ENCODE measurements around the gene AGAP2.

The AGAP2 gene

DNA sequence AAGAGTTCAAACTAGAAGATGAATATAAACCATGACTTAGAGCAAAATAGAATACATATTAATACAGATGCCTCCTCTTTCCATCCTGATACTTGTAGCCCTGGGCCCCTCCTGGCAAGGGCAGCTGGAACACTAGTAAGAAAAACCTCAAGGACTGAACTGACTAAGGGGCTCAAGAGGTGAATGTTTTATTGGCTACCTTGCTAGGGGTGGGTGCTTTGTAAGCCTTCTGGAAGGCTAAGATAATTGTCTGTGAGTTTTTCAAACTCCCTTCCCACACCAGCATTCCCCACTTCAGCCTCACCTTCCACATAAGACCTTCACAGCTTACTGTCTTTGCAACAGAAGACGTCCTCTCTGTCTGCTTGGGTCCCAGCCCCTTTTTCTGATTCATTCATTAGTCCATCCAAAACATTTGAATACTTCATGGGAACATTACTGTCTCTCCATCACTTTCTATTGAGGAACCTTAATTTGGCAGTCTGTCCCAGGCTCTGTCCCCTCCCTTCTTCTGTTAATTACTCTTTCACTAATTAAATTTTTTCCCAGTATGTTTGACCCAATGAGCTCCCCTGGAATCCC lies 15.3 kb upstream of the AGAP2 start:
- no peak for DNase-seq (ENCODE audit: low spot score)

DNA sequence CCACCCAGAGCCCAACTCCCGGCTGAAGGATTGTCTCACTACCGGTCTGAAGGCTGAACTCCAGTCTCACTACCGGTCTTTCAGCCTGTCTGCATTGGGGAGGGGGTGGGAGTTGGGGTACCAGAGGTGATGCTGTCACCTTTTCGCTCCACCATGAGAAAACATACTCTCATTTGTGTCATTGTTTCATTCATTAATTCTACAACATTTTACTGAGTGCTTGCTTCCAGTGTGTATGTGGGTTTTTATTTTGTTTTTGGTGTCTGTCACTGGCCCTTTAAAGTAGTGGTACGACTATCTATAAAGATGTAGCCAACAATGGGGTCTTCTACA lies 14.1 kb upstream of the AGAP2 start:
- DNase-seq (ENCODE audit: low spot score): no peak

DNA sequence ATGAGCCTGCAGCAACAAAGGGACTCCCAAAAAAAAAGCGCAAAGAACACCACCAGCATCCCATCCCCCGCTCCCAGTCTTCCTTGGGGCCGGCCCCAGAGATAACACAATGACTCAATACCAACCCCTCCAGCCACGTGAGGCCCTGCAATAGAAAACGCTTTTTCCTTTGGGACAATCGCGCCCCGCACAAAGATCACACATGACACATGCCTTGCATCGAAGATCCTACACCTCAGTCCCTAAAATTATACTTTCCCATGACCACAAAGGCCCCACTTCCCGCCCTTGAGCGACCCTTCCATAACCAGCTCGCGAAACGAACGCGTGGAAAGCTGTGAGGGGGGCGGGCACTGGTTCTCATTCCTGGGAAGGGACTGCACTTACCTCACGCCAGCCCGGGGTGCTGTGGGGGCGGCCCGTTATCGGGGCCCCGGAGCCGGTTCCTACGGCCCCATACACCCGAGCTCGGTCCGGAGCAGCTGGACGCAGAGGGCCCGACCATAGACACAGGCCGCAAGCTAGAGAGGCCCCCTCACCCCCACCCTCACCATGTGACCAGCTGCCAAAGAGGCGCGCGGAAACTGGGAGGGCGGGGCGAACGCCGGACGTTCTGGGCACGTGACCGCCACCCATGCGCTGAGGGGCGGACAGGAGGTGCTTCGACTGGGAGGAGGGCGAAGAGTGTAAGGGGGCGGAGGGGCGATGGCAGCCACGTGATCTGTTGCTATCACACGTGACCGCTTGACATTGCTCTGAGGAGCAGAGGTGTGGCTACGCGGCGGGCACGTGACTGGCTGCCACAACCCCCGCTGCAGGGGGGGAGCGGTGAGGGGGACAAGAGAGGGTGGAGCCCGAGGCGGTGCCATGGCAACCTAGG lies 13.5 kb upstream of the AGAP2 start, which contains the start of gene CDK4:
Gene CDK4, minus strand, starts transcription at position 523 of the 880 bp plus-strand sequence. CDS start 593 bp downstream, outside the sequence.
- peak; percentile 99 for DNase-seq (ENCODE audit: low spot score)

DNA sequence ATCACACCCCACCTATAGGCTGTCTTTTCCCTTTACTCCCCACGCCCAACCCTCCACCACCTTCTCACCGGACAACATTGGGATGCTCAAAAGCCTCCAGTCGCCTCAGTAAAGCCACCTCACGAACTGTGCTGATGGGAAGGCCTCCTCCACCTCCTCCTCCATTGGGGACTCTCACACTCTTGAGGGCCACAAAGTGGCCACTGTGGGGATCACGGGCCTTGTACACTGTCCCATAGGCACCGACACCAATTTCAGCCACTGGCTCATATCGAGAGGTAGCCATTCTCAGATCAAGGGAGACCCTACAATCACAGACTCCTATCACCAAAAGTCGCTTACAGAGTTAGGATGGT lies 12.9 kb upstream of the AGAP2 start:
- DNase-seq (ENCODE audit: low spot score): no peak

DNA sequence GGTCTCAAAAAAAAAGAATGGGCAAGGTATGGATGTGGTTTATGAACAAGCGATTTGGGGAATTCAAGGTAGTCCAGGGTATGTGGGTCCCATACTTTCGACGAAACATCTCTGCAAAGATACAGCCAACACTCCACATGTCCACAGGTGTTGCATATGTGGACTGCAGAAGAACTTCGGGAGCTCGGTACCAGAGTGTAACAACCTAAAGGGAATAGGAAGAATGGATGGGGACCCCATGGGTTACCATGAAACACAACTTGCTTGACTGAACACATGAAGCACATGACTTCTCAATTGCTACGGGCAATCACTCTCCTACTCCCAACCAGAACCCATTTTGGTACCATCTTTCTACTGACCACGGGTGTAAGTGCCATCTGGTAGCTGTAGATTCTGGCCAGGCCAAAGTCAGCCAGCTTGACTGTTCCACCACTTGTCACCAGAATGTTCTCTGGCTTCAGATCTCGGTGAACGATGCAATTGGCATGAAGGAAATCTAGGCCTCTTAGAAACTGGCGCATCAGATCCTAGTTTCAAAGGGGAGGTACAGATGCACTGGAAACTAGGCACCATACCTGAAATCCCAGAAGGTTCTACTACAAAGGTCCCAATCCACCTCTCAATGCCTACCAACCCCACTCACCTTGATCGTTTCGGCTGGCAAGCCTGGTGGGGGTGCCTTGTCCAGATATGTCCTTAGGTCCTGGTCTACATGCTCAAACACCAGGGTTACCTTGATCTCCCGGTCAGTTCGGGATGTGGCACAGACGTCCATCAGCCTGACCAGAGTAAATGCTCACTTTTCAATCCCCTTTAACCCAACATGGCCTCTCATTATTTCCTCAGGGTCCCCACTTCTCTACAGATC lies 12.3 kb upstream of the AGAP2 start:
- no peak for DNase-seq (ENCODE audit: low spot score)

DNA sequence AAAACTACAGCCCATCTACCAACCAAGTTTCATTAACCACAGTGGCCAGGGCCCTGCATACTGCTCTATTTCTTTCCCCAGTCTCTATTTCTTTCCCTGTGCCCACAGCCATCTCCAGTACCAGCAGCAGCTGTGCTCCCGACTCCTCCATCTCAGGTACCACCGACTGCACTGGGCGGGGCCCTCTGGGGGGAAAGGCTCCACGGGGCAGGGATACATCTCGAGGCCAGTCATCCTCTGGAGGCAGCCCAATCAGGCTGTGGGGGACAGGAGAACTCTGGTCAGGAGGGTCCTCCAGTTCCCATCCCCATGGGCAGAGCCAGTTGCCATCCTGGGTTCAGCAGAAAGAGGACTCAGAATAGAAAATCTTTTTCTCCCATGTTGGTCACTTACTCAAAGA lies 10.5 kb upstream of the AGAP2 start:
- DNase-seq (ENCODE audit: low spot score): no peak

DNA sequence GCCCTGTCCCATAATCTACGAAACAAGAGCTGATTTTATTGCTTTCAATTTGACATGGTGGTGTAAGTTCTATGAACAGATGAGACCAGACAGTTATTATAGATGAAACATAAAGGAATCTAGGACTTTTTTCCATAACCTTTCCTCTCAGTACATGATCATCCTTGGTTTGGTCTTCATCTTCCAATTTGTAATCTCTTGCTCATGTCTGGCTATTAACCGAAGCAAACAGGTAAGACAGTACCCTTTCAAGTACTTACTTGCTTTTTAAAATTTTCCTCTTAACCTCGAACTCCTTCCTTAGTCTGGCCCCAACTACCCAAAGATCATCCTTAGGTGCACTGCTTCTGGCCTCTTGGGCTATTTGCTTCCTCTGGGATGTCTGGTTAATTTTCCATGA lies 7.5 kb upstream of the AGAP2 start:
- DNase-seq (ENCODE audit: low spot score): no peak

DNA sequence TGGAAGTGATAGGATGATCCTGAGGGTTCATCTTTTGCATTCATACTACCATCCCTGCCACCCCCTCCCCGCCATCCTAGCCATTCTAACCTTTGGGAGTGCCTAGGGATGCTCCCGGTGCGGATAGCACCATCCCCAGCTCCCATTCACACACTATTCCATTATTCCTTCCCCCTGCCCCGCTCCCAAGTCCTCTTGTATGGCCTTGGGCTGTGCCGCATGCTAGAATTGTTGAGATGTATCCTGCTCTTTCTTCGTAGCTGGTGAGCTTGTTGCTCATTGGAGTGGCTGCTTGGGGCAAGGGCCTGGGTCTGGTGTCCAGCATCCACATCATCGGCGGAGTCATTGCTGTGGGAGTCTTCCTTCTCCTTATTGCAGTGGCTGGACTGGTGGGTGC lies 6.9 kb upstream of the AGAP2 start:
- no peak for DNase-seq (ENCODE audit: low spot score)

DNA sequence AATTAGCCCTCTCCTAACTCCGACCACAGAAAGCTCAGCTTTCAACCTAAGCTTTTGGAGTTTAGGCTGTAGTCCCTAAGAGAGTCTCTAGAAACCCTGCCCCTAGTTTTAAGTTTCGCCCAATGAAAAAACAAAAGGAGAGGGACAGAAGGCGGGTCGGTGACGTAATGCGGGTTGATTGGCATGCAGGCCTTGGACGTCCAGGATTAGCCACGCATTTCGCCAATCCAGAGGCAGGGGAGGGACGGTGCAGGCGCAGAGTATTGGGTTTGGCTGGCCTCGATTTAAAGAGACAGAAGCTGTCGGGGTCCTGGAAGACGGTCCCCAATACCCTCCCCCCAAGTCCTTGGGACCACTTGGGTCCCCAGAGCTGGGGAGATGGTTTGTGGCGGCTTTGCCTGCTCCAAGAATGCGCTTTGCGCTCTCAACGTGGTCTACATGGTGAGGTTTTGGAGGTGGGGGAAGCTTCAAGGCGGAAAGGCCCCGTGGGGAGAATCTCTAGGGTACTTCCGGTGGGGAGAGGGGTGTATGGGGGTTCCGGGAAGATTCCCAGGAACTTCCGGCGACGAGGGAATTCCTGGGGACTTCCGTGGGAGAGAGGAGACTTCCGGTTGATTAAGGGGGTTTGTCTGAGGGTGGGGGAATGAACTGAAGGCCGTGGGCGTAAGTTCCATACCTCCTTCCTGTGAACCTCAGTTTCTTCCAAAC lies 6.4 kb upstream of the AGAP2 start, which contains the start of gene TSPAN31:
Gene TSPAN31, plus strand, starts transcription at position 263 of the 708 bp plus-strand sequence. Its CDS starts 116 bp downstream, at position 379.
- peak; percentile 93 for DNase-seq (ENCODE audit: low spot score)

DNA sequence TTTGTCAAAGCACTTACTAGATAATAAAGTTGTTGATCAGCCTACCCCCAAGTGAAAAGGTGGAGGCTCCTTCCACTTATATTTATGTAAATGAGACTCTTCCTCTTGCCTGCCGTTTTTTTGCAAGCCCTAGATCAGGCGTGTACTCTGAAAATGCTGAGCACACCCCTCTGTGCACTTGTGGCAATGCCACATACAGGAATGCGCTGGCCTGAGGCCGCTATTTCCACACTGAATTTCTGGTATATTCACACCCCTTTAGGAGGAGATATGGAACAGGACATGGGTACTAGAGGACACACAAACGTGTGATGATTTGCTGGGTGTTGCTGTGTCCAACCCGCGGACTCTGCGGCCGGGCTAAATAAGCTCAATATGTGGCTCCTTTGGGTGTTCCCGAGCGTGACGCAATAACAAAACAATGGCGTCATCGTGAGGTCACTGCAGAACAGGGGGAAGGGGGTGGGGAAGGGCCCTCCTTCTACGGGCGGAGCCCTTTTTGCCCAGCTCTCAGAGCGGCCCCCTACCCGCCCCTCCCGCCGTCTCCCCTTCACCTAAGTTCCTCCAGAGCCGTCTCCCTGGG lies 5.7 kb upstream of the AGAP2 start:
- no peak for DNase-seq (ENCODE audit: low spot score)

DNA sequence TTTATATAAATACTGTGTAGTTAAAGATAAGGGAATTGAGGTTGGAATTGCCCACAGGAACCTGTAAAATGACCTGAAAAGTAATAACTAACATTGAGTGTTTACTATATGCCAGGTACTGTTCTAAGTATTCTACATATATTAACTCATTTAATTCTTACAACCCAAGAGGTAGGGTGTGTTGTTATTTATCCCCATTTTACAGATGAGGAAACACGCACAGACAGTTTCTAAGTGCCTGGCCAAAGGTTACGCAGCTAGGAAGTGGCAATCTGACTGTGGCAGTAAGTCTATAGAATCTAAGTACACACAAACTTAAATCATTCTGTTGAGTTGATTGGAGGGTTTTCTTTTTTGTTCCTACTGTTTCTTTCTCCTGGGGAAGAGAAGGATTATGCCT lies 5.2 kb upstream of the AGAP2 start:
- DNase-seq (ENCODE audit: low spot score): no peak

DNA sequence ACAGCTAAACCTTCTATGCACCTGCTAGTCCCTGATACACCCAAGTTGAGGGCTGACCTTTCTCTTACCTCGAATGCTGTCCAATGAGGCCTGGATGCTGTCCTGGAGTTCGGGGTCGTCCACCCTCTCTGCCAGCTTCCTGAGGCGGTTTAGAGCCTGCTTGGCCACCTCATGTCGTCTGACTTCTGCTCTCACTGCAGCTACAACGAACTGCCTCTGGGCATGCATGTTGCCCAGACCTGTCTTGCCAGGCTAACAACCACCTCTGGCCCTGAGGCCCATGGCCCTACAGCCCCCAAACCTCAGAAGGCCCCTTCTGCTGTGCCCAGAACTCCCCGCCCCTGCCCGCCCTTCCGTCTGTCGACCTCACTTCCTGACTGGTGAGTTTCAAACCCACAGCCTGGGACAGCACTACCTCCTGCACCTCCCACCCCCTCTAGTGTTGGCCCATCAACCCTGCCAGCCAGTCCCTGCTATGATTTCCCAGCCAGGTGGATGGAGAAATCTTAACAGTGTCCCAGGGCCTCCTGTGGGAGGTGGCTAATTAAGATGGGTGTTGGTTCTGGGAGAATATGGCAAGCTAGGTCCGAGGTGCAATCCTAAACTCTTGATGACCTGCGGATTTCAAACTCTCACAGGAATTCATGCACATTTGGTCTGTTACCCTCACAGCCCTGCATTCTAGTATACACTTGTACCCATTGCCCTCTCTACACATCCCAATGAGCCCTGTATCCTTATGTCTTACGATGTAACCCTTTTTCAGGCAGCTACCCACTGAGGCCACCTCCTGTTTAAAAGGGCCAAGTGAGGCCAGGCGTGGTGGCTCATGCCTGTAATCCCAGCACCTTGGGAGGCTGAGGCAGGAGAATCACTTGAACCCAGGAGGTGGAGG lies 3.5 kb upstream of the AGAP2 start:
- no peak for DNase-seq (ENCODE audit: low spot score)

DNA sequence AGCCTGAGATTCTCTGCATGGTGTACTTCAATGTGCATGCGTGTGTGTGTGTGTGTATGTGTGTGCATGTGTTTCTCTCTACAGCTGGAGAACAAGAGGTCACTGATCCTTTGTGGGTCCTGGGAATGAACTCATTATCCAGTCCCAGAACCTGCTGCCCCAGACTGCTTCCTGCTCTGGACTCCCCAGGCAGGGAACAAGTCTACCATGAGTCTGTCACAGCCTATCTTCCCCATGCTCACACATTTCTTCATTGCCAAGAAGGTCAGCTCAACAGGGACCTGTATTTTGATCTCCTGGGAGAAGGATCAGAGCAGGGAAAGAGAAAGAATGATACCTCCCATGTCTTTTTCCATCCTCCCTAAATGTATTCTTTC lies 2.9 kb upstream of the AGAP2 start:
- no peak for DNase-seq (ENCODE audit: low spot score)

DNA sequence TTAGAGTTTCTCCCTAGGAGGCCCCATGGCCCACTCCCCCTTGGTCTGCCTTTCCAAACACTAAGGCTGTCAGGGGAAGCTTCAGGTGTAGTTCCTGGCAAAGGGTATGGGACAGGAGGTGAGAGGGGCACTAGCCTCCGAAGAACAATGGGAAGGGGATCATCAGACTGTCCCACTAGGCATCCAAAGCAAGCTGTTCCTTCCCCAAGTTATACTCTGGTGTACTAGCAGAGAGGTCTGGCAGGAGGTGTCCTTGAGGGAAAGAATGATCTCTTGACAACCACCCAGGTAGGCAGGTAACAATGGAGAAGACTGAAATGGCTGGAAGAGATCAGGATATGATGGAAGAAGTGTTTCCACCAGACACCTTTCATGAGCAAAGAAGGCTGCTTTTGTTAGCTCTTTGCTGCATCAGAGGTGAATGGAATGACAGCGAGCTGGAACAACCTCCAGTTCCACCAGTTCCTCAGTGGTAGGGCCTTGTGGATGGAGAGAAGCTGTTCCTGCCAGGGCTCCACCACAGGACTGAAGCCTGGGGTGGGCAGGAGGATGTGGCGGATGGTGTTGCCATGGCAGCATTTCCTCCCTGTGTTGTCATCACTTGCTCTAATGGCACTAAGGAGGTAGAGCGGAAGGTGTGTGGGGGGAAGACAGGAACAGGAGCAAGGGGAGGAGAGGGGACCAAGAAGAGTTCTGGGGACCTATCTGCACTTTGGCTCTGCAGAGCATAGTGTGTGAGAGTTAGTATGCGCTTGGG lies 2.3 kb upstream of the AGAP2 start:
- no peak for DNase-seq (ENCODE audit: low spot score)

DNA sequence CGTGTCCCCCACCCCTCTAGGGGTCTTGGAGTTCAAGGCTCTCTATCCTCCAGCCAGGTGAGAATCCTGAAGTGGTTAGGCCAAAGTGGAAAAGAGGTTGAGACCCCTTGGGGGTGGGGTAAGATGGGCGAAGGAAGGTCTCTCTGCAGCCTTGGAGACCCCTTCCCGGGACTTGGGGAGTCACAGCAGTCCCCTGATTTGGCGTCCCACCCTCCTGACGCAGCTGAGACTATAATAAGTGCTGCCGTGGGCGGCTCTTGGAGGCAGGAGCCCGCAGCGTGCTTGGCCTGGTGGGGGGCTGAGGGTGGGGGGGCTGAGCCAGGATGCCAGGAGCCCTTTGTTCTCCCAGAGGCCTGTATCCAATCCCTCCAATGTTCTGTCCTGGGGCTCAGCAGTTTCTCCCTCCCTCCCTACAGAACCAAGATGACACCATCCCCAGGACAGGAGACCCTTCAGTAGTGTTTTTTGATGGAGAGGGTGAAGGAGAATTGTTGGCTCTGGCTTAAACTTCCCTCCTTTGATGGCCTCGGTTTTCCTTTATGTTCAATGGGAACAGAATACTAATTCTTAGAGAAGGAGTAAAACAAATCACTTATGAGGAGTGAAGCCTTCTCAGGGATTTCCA lies 1.5 kb upstream of the AGAP2 start:
- DNase-seq (ENCODE audit: low spot score): no peak

DNA sequence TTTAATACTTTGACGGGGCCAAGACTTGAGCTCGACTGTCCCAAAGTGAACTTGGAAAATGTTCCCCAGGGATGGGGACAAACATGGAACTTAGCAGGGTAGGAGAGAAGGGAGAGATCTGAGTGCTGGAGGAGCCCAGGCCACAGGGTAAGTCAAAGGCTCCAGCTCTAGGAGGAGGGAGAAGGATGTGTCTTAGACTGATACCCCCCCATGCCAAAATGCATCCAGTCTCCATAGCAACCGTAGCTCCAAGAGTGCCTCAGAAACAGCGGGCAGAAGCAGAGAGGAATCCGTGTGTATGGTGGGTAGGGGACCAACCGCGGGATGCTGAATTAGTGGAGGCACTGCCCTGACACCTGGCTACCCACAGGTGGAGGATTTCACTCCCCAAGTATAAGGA lies 845 bp upstream of the AGAP2 start:
- DNase-seq (ENCODE audit: low spot score): no peak

DNA sequence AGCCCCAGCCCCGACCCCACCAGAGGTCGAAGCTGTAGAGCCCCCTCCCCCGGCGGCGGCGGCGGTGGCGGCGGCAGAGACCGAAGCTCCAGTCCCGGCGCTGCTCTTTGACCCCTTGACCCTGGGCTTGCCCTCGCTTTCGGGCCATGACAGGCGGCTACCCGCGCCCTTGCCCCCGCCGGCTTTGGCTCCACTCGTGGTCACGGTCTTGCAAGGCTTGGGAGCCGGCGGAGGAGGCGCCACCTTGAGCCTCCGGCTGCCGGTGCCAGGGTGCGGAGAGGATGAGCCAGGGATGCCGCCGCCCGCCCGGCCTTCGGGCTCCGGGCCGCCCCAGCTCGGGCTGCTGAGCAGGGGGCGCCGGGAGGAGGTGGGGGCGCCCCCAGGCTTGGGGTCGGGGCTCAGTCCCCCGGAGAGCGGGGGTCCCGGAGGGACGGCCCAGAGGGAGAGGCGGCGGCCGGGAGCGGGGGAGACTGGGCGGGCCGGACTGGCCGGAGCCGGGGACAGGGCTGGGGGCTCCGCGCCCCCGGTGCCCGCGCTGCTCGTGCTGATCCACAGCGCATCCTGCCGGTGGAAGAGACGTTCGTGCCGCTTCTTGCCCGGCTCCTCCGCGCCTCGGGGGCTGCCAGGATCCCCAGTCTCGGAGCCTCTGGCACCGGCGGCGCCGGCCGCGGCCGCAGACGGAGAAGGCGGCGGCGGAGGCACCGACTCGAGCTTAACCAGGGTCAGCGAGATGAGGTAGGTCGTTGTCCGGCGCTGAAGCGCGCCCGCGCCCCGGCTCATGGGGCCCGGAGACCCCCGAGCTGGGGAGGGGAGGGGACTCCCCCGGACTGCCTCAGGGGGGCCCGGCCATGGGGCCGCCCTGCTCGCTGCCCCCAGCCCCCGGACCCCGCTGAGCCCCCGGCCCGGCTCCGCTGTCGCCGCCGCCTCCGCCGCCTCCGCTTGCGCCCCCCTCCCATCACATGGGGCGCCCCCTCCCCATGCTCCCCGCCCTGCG lies 778 bp downstream of the AGAP2 start:
- DNase-seq (ENCODE audit: low spot score): no peak

DNA sequence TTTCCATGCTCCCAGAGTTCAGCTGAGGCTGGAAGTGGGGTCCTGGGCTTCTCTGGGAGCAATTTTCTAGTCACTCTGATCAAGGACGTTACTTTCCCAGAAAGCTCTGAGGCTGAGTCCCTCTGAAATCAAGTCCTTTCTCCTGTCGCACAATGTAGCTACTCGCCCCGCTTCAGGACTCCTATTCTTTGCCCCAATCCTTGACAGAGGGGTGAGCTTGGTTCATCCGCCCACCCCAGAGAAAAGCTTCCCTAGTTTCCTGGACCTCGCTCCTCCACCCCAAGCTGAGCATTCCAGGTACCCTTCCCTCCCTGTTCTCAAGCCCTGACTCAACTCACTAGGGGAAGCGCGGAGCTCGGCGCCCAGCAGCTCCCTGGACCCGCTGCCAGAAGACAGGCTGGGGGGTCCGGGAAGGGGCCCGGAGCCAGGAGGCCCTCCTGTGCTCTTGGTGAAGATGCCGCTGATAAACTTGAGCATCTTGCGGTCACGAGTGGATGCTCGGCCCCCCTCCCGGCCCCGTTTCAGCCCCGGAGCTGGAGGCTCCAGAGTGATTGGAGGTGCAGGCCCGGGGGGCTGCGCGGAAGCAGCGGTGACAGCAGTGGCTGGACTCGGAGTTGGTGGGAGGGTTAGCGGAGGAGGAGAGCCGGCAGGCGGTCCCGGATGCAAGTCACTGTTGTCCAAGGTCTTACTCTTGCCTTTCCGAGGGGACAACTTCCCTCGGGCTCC lies 1.6 kb downstream of the AGAP2 start:
- DNase-seq (ENCODE audit: low spot score): no peak
